Measurements from ENCODE around the gene SGIP1. TPM values are rescaled to one million over a fixed set of nuclear protein-coding genes. Genes with fewer than 3 reads are reported as not detected.

SGIP1 gene
- total RNA-seq, 1 donor, result 17.4 TPM

DNA sequence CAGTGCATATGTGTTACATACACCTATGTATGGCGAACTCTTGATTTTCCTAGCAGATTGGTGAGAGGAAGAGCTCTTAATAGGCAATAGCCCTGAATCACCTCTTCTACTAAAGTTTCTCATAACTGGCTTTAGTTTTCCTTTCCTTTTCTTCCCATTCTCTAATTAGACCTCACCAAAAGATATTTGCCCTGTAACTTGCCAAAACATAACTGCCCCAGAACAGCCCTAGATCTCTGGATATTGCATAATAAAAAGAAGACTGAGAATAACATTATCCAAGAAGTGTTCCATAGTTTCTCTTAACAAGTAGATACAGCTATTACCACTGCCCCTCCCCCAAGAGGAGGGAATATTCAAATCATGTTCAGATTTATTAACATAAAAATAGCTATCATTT lies 16.3 kb downstream of the SGIP1 start:
- peaks cover 13% of the 10 kb centered on the region for H3K4me1 ChIP-seq (ENCODE audit: insufficient read depth, low read length)

DNA sequence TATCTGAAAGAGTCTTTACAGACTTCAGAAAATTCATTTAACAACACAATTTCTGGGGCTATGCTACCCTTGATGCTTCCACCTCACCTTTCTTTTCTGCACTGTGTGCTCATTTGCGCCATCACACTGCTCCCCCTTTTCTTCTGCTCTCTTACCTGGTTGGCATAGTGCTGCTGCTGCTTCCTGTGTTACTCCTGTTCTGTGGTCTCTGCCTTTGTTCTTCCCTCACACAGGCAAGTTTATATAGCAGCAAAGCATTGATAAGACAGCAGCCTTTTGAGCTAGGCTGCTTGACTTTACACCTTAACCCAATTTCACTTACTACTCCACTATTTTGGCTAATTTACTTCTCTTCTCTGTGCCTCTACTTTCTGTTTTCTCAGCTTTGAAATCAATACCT lies 18.3 kb downstream of the SGIP1 start:
- Histone ChIP-seq H4K20me1 (ENCODE audit: insufficient read depth, low read length) (no peaks in the 10 kb centered on the region), H3K27ac (ENCODE audit: low read depth, low read length) (no peak overlapping the region), H2AFZ (ENCODE audit: low read length) (no peak overlapping the region), H3K36me3 (ENCODE audit: insufficient read depth, low read length) (no peaks in the 10 kb centered on the region), H3K4me1 (ENCODE audit: insufficient read depth, low read length) (peaks cover 19% of the 10 kb centered on the region), H3K4me3 (ENCODE audit: insufficient read depth, low read length) (no peak overlapping the region), H3K27me3 (ENCODE audit: insufficient read depth, low read length) (no peaks in the 10 kb centered on the region), H3K79me2 (ENCODE audit: insufficient read depth, low read length) (peaks cover 46% of the 10 kb centered on the region), H3K9me3 (ENCODE audit: low read depth, low read length) (no peaks in the 10 kb centered on the region), H3K4me2 (ENCODE audit: insufficient read depth, low read length) (no peak overlapping the region)
- no peak for TF ChIP-seq CTCF (IDR thresholded peaks at IDR 0.05; ENCODE audit: extremely low read depth, low read depth, low read length)
- DNase-seq (ENCODE audit: insufficient read length, low spot score, missing footprints), result no peak

More for the DNA sequence above, 16.3 kb downstream of the SGIP1 start:
- no peaks in the 10 kb centered on the region for H3K27me3 ChIP-seq (ENCODE audit: insufficient read depth, low read length)
- no peaks in the 10 kb centered on the region for H3K9me3 ChIP-seq (ENCODE audit: low read depth, low read length)
- H3K27ac ChIP-seq (ENCODE audit: low read depth, low read length), result no peak overlapping the region
- TF ChIP-seq CTCF (IDR thresholded peaks at IDR 0.05; ENCODE audit: extremely low read depth, low read depth, low read length), result no peak
- no peak overlapping the region for H2AFZ ChIP-seq (ENCODE audit: low read length)
- no peaks in the 10 kb centered on the region for H4K20me1 ChIP-seq (ENCODE audit: insufficient read depth, low read length)
- H3K4me3 ChIP-seq (ENCODE audit: insufficient read depth, low read length), result no peak overlapping the region
- H3K79me2 ChIP-seq (ENCODE audit: insufficient read depth, low read length), result peaks cover 46% of the 10 kb centered on the region
- no peaks in the 10 kb centered on the region for H3K36me3 ChIP-seq (ENCODE audit: insufficient read depth, low read length)
- DNase-seq (ENCODE audit: insufficient read length, low spot score, missing footprints), result no peak
- H3K4me2 ChIP-seq (ENCODE audit: insufficient read depth, low read length), result no peak overlapping the region

GRCh38 chr1:66552829-66553228 lies 18.9 kb downstream of the SGIP1 start:
- Histone ChIP-seq H2AFZ (ENCODE audit: low read length) (no peak overlapping the region), H3K4me2 (ENCODE audit: insufficient read depth, low read length) (no peak overlapping the region), H3K9me3 (ENCODE audit: low read depth, low read length) (no peaks in the 10 kb centered on the region), H3K36me3 (ENCODE audit: insufficient read depth, low read length) (no peaks in the 10 kb centered on the region), H4K20me1 (ENCODE audit: insufficient read depth, low read length) (no peaks in the 10 kb centered on the region), H3K4me3 (ENCODE audit: insufficient read depth, low read length) (no peak overlapping the region), H3K27ac (ENCODE audit: low read depth, low read length) (peak overlapping the region; percentile 73), H3K4me1 (ENCODE audit: insufficient read depth, low read length) (peaks cover 21% of the 10 kb centered on the region), H3K27me3 (ENCODE audit: insufficient read depth, low read length) (no peaks in the 10 kb centered on the region), H3K79me2 (ENCODE audit: insufficient read depth, low read length) (peaks cover 45% of the 10 kb centered on the region)
- TF ChIP-seq CTCF (IDR thresholded peaks at IDR 0.05; ENCODE audit: extremely low read depth, low read depth, low read length), result no peak
- DNase-seq (ENCODE audit: insufficient read length, low spot score, missing footprints), result peak; percentile 30

GRCh38 chr1:66553846-66554245 lies 19.9 kb downstream of the SGIP1 start:
- peak overlapping the region; percentile 73 for H3K27ac ChIP-seq (ENCODE audit: low read depth, low read length)
- H3K4me1 ChIP-seq (ENCODE audit: insufficient read depth, low read length), result peaks cover 21% of the 10 kb centered on the region
- H2AFZ ChIP-seq (ENCODE audit: low read length), result no peak overlapping the region

More at GRCh38 chr1:66553846-66554245, 19.9 kb downstream of the SGIP1 start:
- Histone ChIP-seq H3K4me3 (ENCODE audit: insufficient read depth, low read length) (no peak overlapping the region), H3K4me2 (ENCODE audit: insufficient read depth, low read length) (no peak overlapping the region), H3K79me2 (ENCODE audit: insufficient read depth, low read length) (peaks cover 45% of the 10 kb centered on the region), H3K36me3 (ENCODE audit: insufficient read depth, low read length) (no peaks in the 10 kb centered on the region), H3K9me3 (ENCODE audit: low read depth, low read length) (no peaks in the 10 kb centered on the region), H4K20me1 (ENCODE audit: insufficient read depth, low read length) (no peaks in the 10 kb centered on the region), H3K27me3 (ENCODE audit: insufficient read depth, low read length) (no peaks in the 10 kb centered on the region)
- peak; percentile 8 for TF ChIP-seq CTCF (IDR thresholded peaks at IDR 0.05; ENCODE audit: extremely low read depth, low read depth, low read length)
- DNase-seq (ENCODE audit: insufficient read length, low spot score, missing footprints), result peak; percentile 23

All from osteoblast (primary cell).